HG03442 (cell line): ENCODE data around the gene RNF168.
A peak's percentile ranks its signal among the peaks of the same experiment; 100 is the strongest.
"Not testable (repeated sequence)": the region's sequence is repeated elsewhere in the genome, so short reads cannot be mapped to it uniquely, and the experiment has no call there.

ENCODE experiments used
- ATAC-seq: cut with Tn5 transposase; IDR thresholded peaks from one replicate; pipeline ENCODE4 v1.9.1; 2021; ENCODE audit warnings: mild to moderate bottlenecking, moderate library complexity; ENCODE audit not compliant: unreplicated experiment

RNF168 gene

GRCh38 chr3:196503196-196504076 lies at the start of gene RNF168:
Gene RNF168 (minus strand): TSS chr3:196503768. CDS start chr3:196503173, 595 bp downstream.
- ATAC-seq: peak; percentile 75

GRCh38 chr3:196552253-196552652 lies 48.7 kb upstream of the RNF168 start:
- no peak for ATAC-seq

GRCh38 chr3:196550172-196550571 lies 46.6 kb upstream of the RNF168 start:
- not testable (repeated sequence) for ATAC-seq

GRCh38 chr3:196549312-196549711 lies 45.7 kb upstream of the RNF168 start:
- ATAC-seq: not testable (repeated sequence)

GRCh38 chr3:196547067-196547466 lies 43.5 kb upstream of the RNF168 start:
- no peak for ATAC-seq

GRCh38 chr3:196546537-196546936 lies 43.0 kb upstream of the RNF168 start:
- ATAC-seq: no peak

- ATAC-seq: no peak
Observed at GRCh38 chr3:196544491-196544992, 41.0 kb upstream of the RNF168 start.

GRCh38 chr3:196541684-196542445 lies 38.3 kb upstream of the RNF168 start:
- ATAC-seq: no peak

- no peak for ATAC-seq
Observed at GRCh38 chr3:196537319-196537984, 33.9 kb upstream of the RNF168 start.

GRCh38 chr3:196533260-196533681 lies 29.7 kb upstream of the RNF168 start:
- ATAC-seq: no peak

- no peak for ATAC-seq
Observed at GRCh38 chr3:196531418-196531817, 27.9 kb upstream of the RNF168 start.

GRCh38 chr3:196528639-196529233 lies 25.2 kb upstream of the RNF168 start:
- ATAC-seq: peak; percentile 68

GRCh38 chr3:196525141-196525540 lies 21.6 kb upstream of the RNF168 start:
- no peak for ATAC-seq

- no peak for ATAC-seq
Observed at GRCh38 chr3:196524527-196524926, 21.0 kb upstream of the RNF168 start.

- ATAC-seq: no peak
Observed at GRCh38 chr3:196523841-196524240, 20.3 kb upstream of the RNF168 start.

- not testable (repeated sequence) for ATAC-seq
Observed at GRCh38 chr3:196521291-196521690, 17.7 kb upstream of the RNF168 start.

GRCh38 chr3:196519718-196520082 lies 16.1 kb upstream of the RNF168 start:
- no peak for ATAC-seq

- ATAC-seq: no peak
Observed at GRCh38 chr3:196518966-196519717, 15.6 kb upstream of the RNF168 start.

GRCh38 chr3:196517919-196518318 lies 14.4 kb upstream of the RNF168 start:
- no peak for ATAC-seq

GRCh38 chr3:196517162-196517800 lies 13.7 kb upstream of the RNF168 start:
- ATAC-seq: no peak
